Activated CD8-positive, alpha-beta memory T cell treated with anti-CD3 and anti-CD28 coated beads, Interleukin-2, amount 50 U/mL, for 1 hour (primary cell): ENCODE results near the gene MRS2.
"Not testable (repeated sequence)": the region's sequence is repeated elsewhere in the genome, so short reads cannot be mapped to it uniquely, and the experiment has no call there.

Experiments
- DNase-seq: peaks from one replicate; pipeline ENCODE4 v3.0.0-alpha.2; 2020; ENCODE audit errors: extremely low read depth

Gene MRS2

GRCh38 chr6:24387818-24388217 lies 14.9 kb upstream of the MRS2 start:
- no peak for DNase-seq

- no peak for DNase-seq
Measured at GRCh38 chr6:24391208-24391607, 11.5 kb upstream of the MRS2 start.

- DNase-seq = no peak
Measured at GRCh38 chr6:24391756-24392405, 10.9 kb upstream of the MRS2 start.

DNA sequence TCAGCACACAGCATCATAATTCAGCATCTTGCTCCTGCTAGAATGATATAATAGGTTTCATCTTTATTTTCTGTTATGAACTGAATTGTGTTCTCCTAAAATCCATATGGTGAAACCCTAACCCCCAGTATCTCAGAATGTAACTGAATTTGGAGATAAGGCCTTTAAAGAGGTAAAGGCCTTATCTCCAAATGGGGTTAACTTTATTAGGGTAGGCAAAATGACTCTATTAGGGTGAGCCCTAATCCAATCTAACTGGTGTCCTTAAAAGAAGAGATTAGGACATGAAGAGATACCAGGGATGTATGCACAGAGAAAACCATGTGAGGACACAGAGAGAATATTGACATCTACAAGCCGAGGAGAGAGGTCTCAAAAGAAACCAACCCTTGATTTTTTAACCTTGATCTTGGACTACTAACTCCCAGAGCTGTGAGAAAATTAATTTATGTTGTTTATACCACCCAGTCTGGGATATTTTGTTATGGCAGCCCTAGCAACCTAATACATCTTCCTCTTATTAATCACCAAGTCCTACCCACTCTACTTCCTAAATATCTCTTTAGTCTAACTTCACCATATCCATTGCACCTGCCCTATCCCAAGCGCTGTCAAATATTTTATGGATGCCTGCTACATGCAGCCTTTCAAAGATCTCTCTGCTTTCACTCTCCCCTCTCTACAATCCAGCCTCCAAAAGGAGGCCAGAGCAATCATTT lies 8.5 kb upstream of the MRS2 start:
- no peak for DNase-seq

- no peak for DNase-seq
Measured at GRCh38 chr6:24394780-24395437, 7.8 kb upstream of the MRS2 start.

- DNase-seq = no peak
Measured at GRCh38 chr6:24396824-24397223, 5.9 kb upstream of the MRS2 start.

DNA sequence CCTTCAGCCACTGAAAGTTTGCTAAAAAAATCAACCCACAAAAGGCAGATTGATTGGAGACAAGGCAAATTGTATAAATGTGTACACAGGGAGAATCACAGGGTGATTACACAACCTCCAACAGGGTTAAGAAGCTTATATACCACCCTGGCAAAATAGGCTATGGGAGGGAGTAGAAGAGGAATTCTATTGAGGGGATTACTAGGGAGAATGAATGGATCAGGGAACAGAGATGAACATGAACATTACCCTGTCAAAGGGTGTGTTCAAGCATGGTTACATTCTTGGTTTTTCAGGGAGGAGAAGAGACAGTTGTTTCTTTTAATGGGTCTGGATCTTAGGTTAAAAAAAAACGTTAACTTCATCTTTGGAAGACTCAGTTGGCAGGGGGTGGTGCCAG lies 5.1 kb upstream of the MRS2 start:
- no peak for DNase-seq

DNA sequence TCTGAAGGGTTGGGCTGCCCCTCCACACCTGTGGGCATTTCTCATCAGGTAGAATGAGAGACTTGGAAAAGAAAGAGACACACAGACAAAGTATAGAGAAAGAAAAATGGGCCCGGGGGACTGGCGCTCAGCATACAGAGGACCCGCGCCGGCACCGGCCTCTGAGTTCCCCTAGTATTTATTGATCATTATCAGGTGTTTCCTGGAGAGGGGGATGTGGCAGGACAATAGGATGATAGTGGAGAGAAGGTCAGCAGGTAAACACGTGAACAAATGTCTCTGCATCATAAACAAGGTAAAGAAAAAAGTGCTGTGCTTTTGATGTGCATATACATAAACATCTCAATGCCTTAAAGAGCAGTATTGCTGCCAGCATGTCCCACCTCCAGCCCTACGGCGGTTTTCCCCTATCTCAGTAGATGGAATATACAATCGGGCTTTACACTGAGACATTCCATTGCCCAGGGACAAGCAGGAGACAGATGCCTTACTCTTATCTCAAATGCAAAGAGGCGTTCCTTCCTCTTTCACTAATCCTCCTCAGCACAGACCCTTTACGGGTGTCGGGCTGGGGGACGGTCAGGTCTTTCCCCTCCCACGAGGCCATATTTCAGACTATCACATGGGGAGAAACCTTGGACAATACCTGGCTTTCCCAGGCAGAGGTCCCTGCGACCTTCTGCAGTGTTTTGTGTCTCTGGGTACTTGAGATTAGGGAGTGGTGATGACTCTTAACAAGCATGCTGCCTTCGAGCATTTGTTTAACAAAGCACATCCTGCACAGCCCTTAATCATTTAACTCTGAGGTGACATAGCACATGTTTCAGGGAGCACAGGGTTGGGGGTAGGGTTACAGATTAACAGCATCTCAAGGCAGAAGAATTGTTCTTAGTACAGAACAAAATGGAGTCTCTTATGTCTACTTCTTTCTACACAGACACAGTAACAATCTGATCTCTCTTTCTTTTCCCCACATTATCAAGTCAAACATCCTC lies 2.4 kb upstream of the MRS2 start:
- not testable (repeated sequence) for DNase-seq

DNA sequence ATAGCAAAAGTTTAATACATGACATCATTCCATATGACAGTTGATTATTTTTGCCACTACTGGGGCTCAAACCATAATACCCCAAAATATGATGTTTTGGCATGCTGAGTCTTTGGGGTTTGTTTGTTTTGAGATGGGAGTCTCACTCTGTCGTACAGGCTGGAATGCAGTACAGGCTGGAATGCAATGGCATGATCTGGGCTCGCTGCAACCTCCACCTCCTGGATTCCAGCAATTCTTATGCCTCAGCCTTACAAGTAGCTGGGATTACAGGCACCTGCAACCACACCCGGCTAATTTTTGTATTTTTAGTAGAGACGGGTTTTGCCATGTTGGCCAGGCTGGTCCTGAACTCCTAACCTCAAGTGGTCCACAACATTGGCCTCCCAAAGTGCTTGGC lies 1.3 kb upstream of the MRS2 start:
- DNase-seq = no peak

- DNase-seq = no peak
Measured at GRCh38 chr6:24403501-24403824, 727 bp downstream of the MRS2 start.

GRCh38 chr6:24405262-24405661 lies 2.5 kb downstream of the MRS2 start:
- no peak for DNase-seq

GRCh38 chr6:24408719-24409410 lies 6.1 kb downstream of the MRS2 start:
- DNase-seq = no peak

GRCh38 chr6:24410622-24411021 lies 7.9 kb downstream of the MRS2 start:
- no peak for DNase-seq

DNA sequence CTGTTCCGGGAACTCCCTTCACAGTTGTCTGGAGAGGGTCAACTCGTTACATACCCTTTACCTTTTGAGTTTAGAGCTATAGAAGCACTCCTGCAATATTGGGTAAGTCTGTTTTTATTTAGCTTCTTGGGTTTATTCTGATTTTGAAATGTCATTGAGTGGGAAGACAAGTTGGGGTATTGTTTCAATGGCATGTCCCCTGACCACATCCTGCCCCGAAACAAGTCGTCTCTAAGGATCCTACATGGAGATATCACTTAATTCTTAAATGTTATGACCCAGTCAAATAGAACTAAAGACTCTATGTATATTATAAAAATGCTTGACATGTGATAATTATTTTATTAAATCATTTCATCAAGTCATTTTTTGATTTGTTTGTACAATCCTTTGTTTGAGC lies 9.6 kb downstream of the MRS2 start:
- no peak for DNase-seq

GRCh38 chr6:24414531-24414930 lies 11.8 kb downstream of the MRS2 start:
- DNase-seq = not testable (repeated sequence)

DNA sequence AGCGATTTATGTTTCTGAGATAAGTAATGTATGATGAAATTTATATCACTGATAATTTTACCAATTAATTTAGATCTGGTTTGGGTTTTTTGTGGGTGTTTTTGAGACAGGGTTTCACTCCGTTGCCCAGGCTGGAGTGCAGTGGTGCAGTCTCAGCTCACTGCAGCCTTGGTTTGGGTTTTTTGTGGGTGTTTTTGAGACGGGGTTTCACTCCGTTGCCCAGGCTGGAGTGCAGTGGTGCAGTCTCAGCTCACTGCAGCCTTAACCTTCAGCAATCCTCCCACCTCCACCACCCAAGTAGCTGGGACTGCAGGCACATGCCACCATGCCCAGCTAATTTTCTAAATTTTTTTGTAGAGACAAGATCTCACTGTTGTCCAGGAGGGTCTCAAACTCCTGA lies 13.0 kb downstream of the MRS2 start:
- DNase-seq = no peak

DNA sequence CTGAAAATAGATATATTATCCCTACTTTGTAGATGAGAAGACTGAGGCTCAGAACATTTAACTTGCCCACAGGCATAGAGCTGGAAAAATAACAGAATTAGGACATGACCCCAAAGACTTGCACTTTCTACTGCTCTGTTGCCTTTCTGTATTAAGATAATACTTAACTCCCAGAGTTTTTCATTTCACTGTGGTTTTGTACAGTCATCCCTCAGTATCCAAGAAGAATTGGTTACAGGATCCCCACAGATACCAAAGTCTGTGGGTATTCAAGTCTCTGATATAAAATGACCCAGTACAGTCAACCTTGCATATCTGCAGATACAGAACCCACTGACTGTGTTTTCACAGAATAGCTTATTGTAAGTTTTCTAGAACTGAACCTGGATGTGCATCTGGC lies 16.8 kb downstream of the MRS2 start:
- no peak for DNase-seq

DNA sequence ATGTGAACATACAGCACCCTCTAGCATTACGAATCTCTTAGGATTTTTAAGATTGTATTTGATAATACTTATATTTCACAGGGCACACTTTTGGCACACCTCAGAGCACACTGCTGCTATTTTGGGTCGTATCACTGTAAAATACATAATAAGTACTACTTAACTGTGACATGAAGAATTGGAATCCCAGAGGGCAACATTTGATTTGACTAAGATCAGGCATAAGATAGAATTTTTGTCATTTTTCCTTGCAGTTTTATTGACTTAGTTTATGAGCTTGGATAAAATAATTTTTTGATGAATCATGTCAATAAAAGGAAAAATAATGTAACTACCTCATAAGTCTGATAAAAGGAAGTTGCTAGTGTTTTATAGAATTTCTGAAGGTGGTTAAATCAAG lies 22.4 kb downstream of the MRS2 start:
- DNase-seq = no peak

DNA sequence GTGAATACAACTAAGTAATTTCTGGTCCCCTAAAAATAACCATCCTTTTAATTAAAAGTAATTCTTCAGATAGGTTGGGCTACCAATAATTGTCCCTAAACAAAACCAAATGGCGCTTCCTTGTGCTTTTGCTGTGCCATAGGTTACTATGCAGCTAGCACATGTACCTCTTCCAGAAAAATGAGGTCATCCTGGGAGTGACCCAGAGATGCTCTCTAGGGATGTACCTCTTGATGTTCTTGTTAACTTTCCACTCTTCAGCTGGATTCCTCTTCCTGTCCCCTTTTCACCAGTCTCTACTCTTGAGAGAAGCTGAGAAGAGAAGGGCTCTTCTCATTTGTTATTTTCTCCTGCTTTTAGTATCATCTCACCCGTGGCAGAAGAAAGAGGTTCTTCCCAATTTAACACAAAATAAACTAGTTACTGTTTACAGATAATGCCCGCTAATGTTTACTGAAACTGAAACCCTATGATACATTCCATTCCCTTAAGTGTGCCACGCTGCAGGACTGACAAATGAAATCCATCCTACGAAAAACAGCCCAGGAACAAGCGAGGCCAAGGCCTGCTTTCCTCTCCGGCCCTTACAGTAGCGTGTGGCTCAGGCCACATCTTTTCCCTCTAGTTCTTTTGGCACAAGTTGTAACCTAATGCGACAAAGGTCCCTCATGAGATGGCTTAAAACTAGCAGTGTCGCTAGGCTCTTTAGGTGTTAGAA lies 24.2 kb downstream of the MRS2 start:
- DNase-seq = no peak

- no peak for DNase-seq
Measured at GRCh38 chr6:24428615-24429014, 25.9 kb downstream of the MRS2 start.

GRCh38 chr6:24429146-24429545 lies 26.4 kb downstream of the MRS2 start:
- no peak for DNase-seq
